Neural crest cell (in vitro differentiated cells): ENCODE measurements around the gene ACTL9. TPM values are rescaled to one million over a fixed set of nuclear protein-coding genes. Genes with fewer than 3 reads are reported as not detected.
"Not testable (repeated sequence)": the region's sequence is repeated elsewhere in the genome, so short reads cannot be mapped to it uniquely, and the experiment has no call there.

Source experiments
- DNase-seq: peaks from one replicate; pipeline ENCODE4 v3.0.0; 2021; ENCODE audit warnings: low read depth, mixed read lengths, low spot score
- H3K27ac Mint-ChIP-seq: one replicate; pipeline ENCODE4 v1.8.0; 2021; ENCODE audit warnings: mild to moderate bottlenecking, mixed read lengths; ENCODE audit not compliant: unreplicated experiment
- H3K27me3 Mint-ChIP-seq: 2 replicates; pipeline ENCODE4 v1.8.0; 2021; ENCODE audit warnings: low read depth, mild to moderate bottlenecking, mixed read lengths
- H3K36me3 Mint-ChIP-seq: 2 replicates; pipeline ENCODE4 v1.8.0; 2021; ENCODE audit warnings: low read depth, mild to moderate bottlenecking, mixed read lengths
- H3K4me1 Mint-ChIP-seq: 2 replicates; pipeline ENCODE4 v1.8.0; 2021; ENCODE audit warnings: mixed read lengths
- H3K4me3 Mint-ChIP-seq: one replicate; pipeline ENCODE4 v1.8.0; 2021; ENCODE audit warnings: mild to moderate bottlenecking, mixed read lengths
- H3K9me3 Mint-ChIP-seq: 2 replicates; pipeline ENCODE4 v1.8.0; 2021; ENCODE audit warnings: mixed read lengths
- CTCF ChIP-seq: fragments of 200-600 bp; sonication (generic); conservative IDR thresholded peaks from 2 replicates; pipeline ENCODE4 v1.5.0; 2021; ENCODE audit warnings: antibody characterized with exemption, mild to moderate bottlenecking
- total RNA-seq: library from RNA; stranded (reverse); gene quantifications from 2 replicates; pipeline ENCODE4 v1.2.1, GENCODE V29; 2021

ACTL9 gene
- total RNA-seq, 1 donor from 2014 or later = not detected

DNA sequence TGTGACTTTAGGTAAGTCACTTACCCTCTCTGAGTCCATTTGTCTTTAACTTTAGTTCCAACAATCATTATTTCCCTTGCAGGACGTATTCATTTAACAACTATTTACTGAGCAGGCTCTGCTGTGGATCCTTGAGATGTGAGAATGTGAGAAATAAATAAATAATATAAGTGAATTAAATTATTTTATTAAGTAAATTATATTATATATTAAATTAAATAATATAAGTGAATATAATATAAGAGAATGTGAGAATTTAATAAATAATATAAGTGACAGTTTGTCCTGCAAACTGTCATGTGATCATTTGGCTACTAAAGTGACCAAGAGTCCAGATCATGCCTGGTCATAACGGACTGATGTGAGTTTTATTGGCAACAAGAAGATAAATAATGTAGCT is 23.4 kb upstream of the ACTL9 start:
- H3K27ac Mint-ChIP-seq = no peak overlapping the region
- no peak overlapping the region for H3K4me3 Mint-ChIP-seq
- peaks cover 8% of the 10 kb centered on the region for H3K9me3 Mint-ChIP-seq
- peaks cover 3% of the 10 kb centered on the region for H3K27me3 Mint-ChIP-seq
- H3K4me1 Mint-ChIP-seq = no peaks in the 10 kb centered on the region
- TF ChIP-seq CTCF = no peak
- no peaks in the 10 kb centered on the region for H3K36me3 Mint-ChIP-seq
- DNase-seq = no peak

GRCh38 chr19:8721334-8721733 is 22.7 kb upstream of the ACTL9 start, which contains the start of gene OR2Z1:
TSS of gene OR2Z1 (plus strand) at chr19:8721634. CDS start at chr19:8731029, 9,395 bp downstream.
- no peaks in the 10 kb centered on the region for H3K4me1 Mint-ChIP-seq
- peaks cover 3% of the 10 kb centered on the region for H3K27me3 Mint-ChIP-seq
- peaks cover 8% of the 10 kb centered on the region for H3K9me3 Mint-ChIP-seq
- H3K4me3 Mint-ChIP-seq = no peak within 1 kb of the TSS
- H3K36me3 Mint-ChIP-seq = no peaks in the 10 kb centered on the region
- DNase-seq = no peak
- TF ChIP-seq CTCF = no peak
- no peak within 1 kb of the TSS for H3K27ac Mint-ChIP-seq

DNA sequence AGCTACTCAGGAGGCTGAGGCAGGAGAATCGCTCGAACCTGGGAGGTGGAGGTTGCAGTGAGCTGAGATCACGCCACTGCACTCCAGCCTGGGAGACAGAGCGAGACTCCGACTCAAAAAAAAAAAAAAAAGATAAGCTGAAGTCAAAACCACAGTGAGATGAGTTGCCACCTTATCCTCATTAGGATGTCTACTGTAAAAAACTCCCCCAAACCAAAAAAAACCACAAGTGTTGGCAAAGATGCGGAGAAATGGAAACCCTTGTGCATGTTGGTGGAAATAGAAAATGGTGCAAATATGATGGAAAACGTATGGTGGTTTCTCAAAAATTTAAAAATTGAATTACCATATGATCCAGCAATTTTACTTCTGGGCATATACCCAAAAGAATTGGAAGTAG is 11.7 kb upstream of the ACTL9 start:
- peaks cover 11% of the 10 kb centered on the region for H3K9me3 Mint-ChIP-seq
- DNase-seq, H3K4me1 Mint-ChIP-seq, H3K27ac Mint-ChIP-seq, H3K36me3 Mint-ChIP-seq, H3K27me3 Mint-ChIP-seq, H3K4me3 Mint-ChIP-seq: not testable (repeated sequence)

GRCh38 chr19:8705742-8706141 is 7.1 kb upstream of the ACTL9 start:
- Mint-ChIP-seq H3K27me3 (peaks cover 26% of the 10 kb centered on the region), H3K27ac (no peak overlapping the region), H3K4me1 (no peaks in the 10 kb centered on the region), H3K4me3 (no peak overlapping the region), H3K36me3 (no peaks in the 10 kb centered on the region), H3K9me3 (no peaks in the 10 kb centered on the region)
- no peak for TF ChIP-seq CTCF
- no peak for DNase-seq

DNA sequence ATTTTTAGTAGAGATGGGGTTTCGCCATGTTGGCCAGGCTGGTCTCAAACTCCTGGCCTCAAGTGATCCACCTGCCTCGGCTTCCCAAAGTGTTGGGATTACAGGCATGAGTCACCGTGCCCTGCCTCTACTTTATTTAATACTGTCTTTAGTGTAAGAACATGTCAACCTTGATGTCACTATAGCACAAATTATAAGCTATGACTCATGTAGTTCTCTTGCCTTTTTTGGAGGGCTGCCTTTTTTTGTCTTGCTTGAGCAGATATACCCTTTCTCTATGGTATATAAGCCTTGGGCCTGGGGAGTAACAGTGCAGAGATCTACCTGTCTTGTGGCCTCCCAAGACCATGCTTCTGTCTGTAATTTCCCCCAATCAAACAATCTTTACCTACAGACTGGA is 6.7 kb upstream of the ACTL9 start:
- not testable (repeated sequence) for H3K4me1 Mint-ChIP-seq, H3K9me3 Mint-ChIP-seq, H3K4me3 Mint-ChIP-seq, DNase-seq, H3K27ac Mint-ChIP-seq, H3K36me3 Mint-ChIP-seq
- H3K27me3 Mint-ChIP-seq = peaks cover 29% of the 10 kb centered on the region

DNA sequence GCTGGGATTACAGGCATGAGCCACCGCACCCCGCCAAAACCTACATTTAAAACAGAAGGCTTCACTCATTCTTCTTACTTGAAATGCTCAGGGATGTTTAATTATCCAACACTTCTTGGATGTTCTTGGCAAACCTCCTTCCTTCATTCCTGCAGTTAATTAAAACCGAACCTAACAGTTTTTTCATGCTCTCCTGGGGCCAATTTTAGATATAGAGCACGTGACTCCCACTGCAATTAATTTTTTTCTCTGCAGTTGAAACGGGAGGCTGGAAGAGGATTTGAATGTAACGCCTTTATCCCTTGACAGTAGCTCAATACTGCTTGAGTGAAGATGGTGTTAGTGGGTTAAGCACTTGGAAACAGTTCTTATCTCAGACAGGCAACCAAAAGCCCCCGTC is 4.6 kb upstream of the ACTL9 start:
- no peak for DNase-seq
- H3K27me3 Mint-ChIP-seq = peaks cover 37% of the 10 kb centered on the region
- H3K4me3 Mint-ChIP-seq = no peak overlapping the region
- H3K36me3 Mint-ChIP-seq = no peaks in the 10 kb centered on the region
- H3K9me3 Mint-ChIP-seq = no peaks in the 10 kb centered on the region
- no peaks in the 10 kb centered on the region for H3K4me1 Mint-ChIP-seq
- no peak for TF ChIP-seq CTCF
- no peak overlapping the region for H3K27ac Mint-ChIP-seq

DNA sequence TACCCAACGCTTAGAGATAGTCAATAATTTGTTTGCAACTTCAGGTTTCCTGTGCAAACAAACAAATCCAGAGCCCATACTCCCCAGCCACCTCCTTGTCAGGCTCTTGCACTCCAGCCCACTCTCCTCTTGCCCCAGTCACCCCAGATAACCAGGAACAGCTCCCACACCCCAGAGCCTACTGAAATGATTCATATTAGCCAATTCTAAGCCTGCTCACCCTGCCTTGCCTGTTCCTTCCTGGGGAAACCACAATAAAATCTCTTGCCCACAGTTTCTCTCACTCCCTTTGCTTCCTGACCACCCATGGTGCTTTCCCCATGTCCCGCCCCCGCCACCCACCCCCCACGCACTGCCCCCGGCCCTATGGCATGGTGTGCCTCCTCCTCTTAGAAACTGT is 3.8 kb upstream of the ACTL9 start:
- no peak for DNase-seq
- H3K4me3 Mint-ChIP-seq = no peak overlapping the region
- no peak overlapping the region for H3K27ac Mint-ChIP-seq
- no peaks in the 10 kb centered on the region for H3K36me3 Mint-ChIP-seq
- peaks cover 37% of the 10 kb centered on the region for H3K27me3 Mint-ChIP-seq
- no peak for TF ChIP-seq CTCF
- no peaks in the 10 kb centered on the region for H3K4me1 Mint-ChIP-seq
- H3K9me3 Mint-ChIP-seq = no peaks in the 10 kb centered on the region
